IMR-90 (cell line): ENCODE measurements around the gene SLC46A2. TPM values are rescaled to one million over a fixed set of nuclear protein-coding genes. Genes with fewer than 3 reads are reported as not detected.

ENCODE experiments used
- ATAC-seq: fragments of 200-7000 bp; cut with Tn5 transposase; 2 replicates; pipeline ENCODE4 v1.9.1; 2020; ENCODE audit warnings: low read depth, mild to moderate bottlenecking, moderate library complexity
- BruUV-seq: library from RNA; stranded (reverse); fragments of 400-500 nt; replicated peaks from 2 replicates; lab custom pipeline; 2021; lab: Mats Ljungman, UMichigan
- CTCF ChIA-PET: fragments of 300-600 bp; formaldehyde crosslinking; extraction: SDS; loops from one replicate; lab custom pipeline; 2021; ENCODE audit warnings: antibody characterized with exemption; lab: Yijun Ruan, JAX
- POLR2A ChIA-PET: fragments of 300-600 bp; sonication (Branson Sonifier 250); formaldehyde crosslinking; loops from one replicate; lab custom pipeline; 2022; ENCODE audit warnings: antibody characterized with exemption; ENCODE audit not compliant: unreplicated experiment; lab: Charles Lee
- DNase-seq: peaks from one replicate; pipeline ENCODE4 v3.0.0; 2013
- H2AFZ ChIP-seq: replicated peaks from 2 replicates; pipeline ENCODE3; 2013; ENCODE audit warnings: low read length, mild to moderate bottlenecking; ENCODE audit not compliant: poor library complexity
- H2AK5ac ChIP-seq: 2 replicates; pipeline ENCODE4 v1.6.1; 2013; ENCODE audit warnings: low read depth, low read length, inconsistent platforms
- H2AK9ac ChIP-seq: replicated peaks from 2 replicates; pipeline ENCODE3; 2013; ENCODE audit warnings: mild to moderate bottlenecking, low read depth, low read length, moderate library complexity; ENCODE audit not compliant: poor library complexity
- H2BK120ac ChIP-seq: 2 replicates; pipeline ENCODE4 v1.6.1; 2013; ENCODE audit warnings: low read depth, low read length, inconsistent platforms
- H2BK15ac ChIP-seq: 3 replicates; pipeline ENCODE4 v1.6.1; 2013; ENCODE audit warnings: low read depth, low read length, inconsistent platforms
- H2BK20ac ChIP-seq: 2 replicates; pipeline ENCODE4 v1.6.1; 2013; ENCODE audit warnings: low read depth, mild to moderate bottlenecking, inconsistent platforms, low read length, moderate library complexity
- H2BK5ac ChIP-seq: 2 replicates; pipeline ENCODE4 v1.6.1; 2013; ENCODE audit warnings: mild to moderate bottlenecking, low read depth, low read length, inconsistent platforms; ENCODE audit not compliant: poor library complexity, severe bottlenecking
- H3K14ac ChIP-seq: replicated peaks from 2 replicates; pipeline ENCODE4 v1.6.1; 2013; ENCODE audit warnings: low read depth, low read length, inconsistent platforms
- H3K18ac ChIP-seq: 2 replicates; pipeline ENCODE4 v1.6.1; 2013; ENCODE audit warnings: low read depth, low read length, control low read depth
- H3K23ac ChIP-seq: 2 replicates; pipeline ENCODE4 v1.6.1; 2013; ENCODE audit warnings: low read depth, low read length, inconsistent platforms
- H3K27ac ChIP-seq: 2 replicates; pipeline ENCODE4 v1.5.1; 2013; ENCODE audit warnings: mild to moderate bottlenecking, control low read depth, low read length; ENCODE audit not compliant: insufficient read depth
- H3K27me3 ChIP-seq: 2 replicates; pipeline ENCODE4 v1.6.1; 2013; ENCODE audit warnings: low read length; ENCODE audit not compliant: control insufficient read depth, insufficient read depth
- H3K36me3 ChIP-seq: 2 replicates; pipeline ENCODE4 v1.6.1; 2013; ENCODE audit warnings: low read length, mixed read lengths; ENCODE audit not compliant: control insufficient read depth, insufficient read depth
- H3K4ac ChIP-seq: 2 replicates; pipeline ENCODE4 v1.6.1; 2013; ENCODE audit warnings: low read depth, low read length, inconsistent platforms
- H3K4me1 ChIP-seq: 2 replicates; pipeline ENCODE4 v1.6.1; 2013; ENCODE audit warnings: low read length, mixed read lengths; ENCODE audit not compliant: control insufficient read depth, insufficient read depth
- H3K4me2 ChIP-seq: 2 replicates; pipeline ENCODE4 v1.6.1; 2013; ENCODE audit warnings: low read depth, mild to moderate bottlenecking, control low read depth, low read length, moderate library complexity
- H3K4me3 ChIP-seq: 2 replicates; pipeline ENCODE4 v1.5.1; 2013; ENCODE audit warnings: low read depth, mild to moderate bottlenecking, control low read depth, low read length, moderate library complexity; ENCODE audit not compliant: insufficient read depth
- H3K56ac ChIP-seq: 2 replicates; pipeline ENCODE4 v1.6.1; 2013; ENCODE audit warnings: low read length, inconsistent platforms; ENCODE audit not compliant: insufficient read depth; ENCODE audit errors: extremely low read depth
- H3K79me1 ChIP-seq, 2 experiments: 2 replicates each; pipeline ENCODE4 v1.6.1; 2013; ENCODE audit warnings: low read length in 2 of 2, inconsistent platforms in 1 of 2, low read depth in 1 of 2
- H3K9ac ChIP-seq: 2 replicates; pipeline ENCODE4 v1.6.1; 2013; ENCODE audit warnings: low read depth, low read length, control low read depth
- H3K9me1 ChIP-seq: 2 replicates; pipeline ENCODE4 v1.6.1; 2013; ENCODE audit warnings: low read length, inconsistent platforms; ENCODE audit not compliant: insufficient read depth
- H3K9me3 ChIP-seq: 2 replicates; pipeline ENCODE4 v1.6.1; 2013; ENCODE audit warnings: low read length; ENCODE audit not compliant: control insufficient read depth, insufficient read depth
- H4K20me1 ChIP-seq: 2 replicates; pipeline ENCODE4 v1.6.1; 2013; ENCODE audit warnings: low read length, inconsistent platforms; ENCODE audit not compliant: insufficient read depth
- H4K5ac ChIP-seq: 2 replicates; pipeline ENCODE4 v1.6.1; 2013; ENCODE audit warnings: mild to moderate bottlenecking, low read depth, low read length, control low read depth
- H4K8ac ChIP-seq, 2 experiments: 2 replicates each; pipeline ENCODE4 v1.6.1; 2013; ENCODE audit warnings: low read depth in 2 of 2, low read length in 2 of 2, control low read depth in 1 of 2, inconsistent platforms in 1 of 2
- H4K91ac ChIP-seq: 2 replicates; pipeline ENCODE4 v1.6.1; 2013; ENCODE audit warnings: low read depth, low read length, inconsistent platforms; ENCODE audit not compliant: insufficient read depth
- BHLHE40 ChIP-seq: fragments of 150-350 bp; IDR thresholded peaks from 2 replicates; pipeline ENCODE4 v1.6.1; 2016; ENCODE audit warnings: mild to moderate bottlenecking, low read depth, low read length
- CEBPB ChIP-seq: IDR thresholded peaks from 2 replicates; pipeline ENCODE4 v1.6.1; 2012; ENCODE audit warnings: low read depth, low read length, improper control_type of control experiment
- CTCF ChIP-seq: conservative IDR thresholded peaks from 2 replicates; pipeline ENCODE4 v1.5.1; 2012; ENCODE audit warnings: mild to moderate bottlenecking, low read depth, low read length, improper control_type of control experiment
- FOS ChIP-seq: fragments of 150-350 bp; IDR thresholded peaks from 2 replicates; pipeline ENCODE4 v1.6.1; 2016; ENCODE audit warnings: low read depth, low read length
- MAZ ChIP-seq: IDR thresholded peaks from 2 replicates; pipeline ENCODE4 v1.6.1; 2012; ENCODE audit warnings: low read depth, mild to moderate bottlenecking, low read length, improper control_type of control experiment, moderate library complexity, borderline replicate concordance
- MXI1 ChIP-seq: IDR thresholded peaks from 2 replicates; pipeline ENCODE4 v1.6.1; 2012; ENCODE audit warnings: low read depth, mild to moderate bottlenecking, low read length, moderate library complexity, borderline replicate concordance
- POLR2A ChIP-seq: IDR thresholded peaks from 2 replicates; pipeline ENCODE4 v1.6.1; 2012; ENCODE audit warnings: mild to moderate bottlenecking, low read depth, low read length
- RFX5 ChIP-seq: IDR thresholded peaks from 2 replicates; pipeline ENCODE4 v1.8.0; 2012; ENCODE audit warnings: low read depth, mild to moderate bottlenecking, low read length, moderate library complexity
- SMC3 ChIP-seq: fragments of 150-350 bp; IDR thresholded peaks from 2 replicates; pipeline ENCODE4 v1.6.1; 2016; ENCODE audit warnings: low read depth, mild to moderate bottlenecking, antibody characterized with exemption, low read length, moderate library complexity
- USF2 ChIP-seq: fragments of 150-350 bp; IDR thresholded peaks from 2 replicates; pipeline ENCODE4 v1.6.1; 2017; ENCODE audit warnings: mild to moderate bottlenecking, antibody characterized with exemption, low read length, low read depth
- WGBS, 2 experiments: methylation state at CpG; one replicate each; pipeline versions ENCODE4 v1.1.5 to v1.1.7; 2013; ENCODE audit warnings: missing lambda C conversion rate in 2 of 2; ENCODE audit not compliant: insufficient read length in 1 of 2; ENCODE audit errors: extremely low coverage in 2 of 2; 5-methylcytosine and 5-hydroxymethylcytosine counted together
- dilution Hi-C: fragments of 300-500 bp; cut with HindIII; formaldehyde crosslinking; loops from one replicate; pipeline ENCODE4 v1.14.3; 2018; ENCODE audit warnings: low sequenced_read_pairs; ENCODE audit not compliant: unreplicated experiment
- in situ Hi-C: fragments of 300-500 bp; cut with MboI; formaldehyde crosslinking; loops from 3 replicates; pipeline ENCODE4 v1.14.3; 2019; ENCODE audit warnings: low sequenced_read_pairs, inconsistent platforms, mixed read lengths
- intact Hi-C: fragments of 100-400 bp; cut with micrococcal nuclease; formaldehyde crosslinking; loops from 2 replicates; pipeline ENCODE4 v1.10.0; 2022
- polyA plus RNA-seq, 3 experiments: library from polyadenylated mRNA; depleted of rRNA; stranded (reverse); fragments of >200 nt; gene quantifications; 2 replicates each; pipeline ENCODE4 v1.2.3, GENCODE V29; 2012; ENCODE audit warnings: low replicate concordance in 1 of 3
- total RNA-seq: library from RNA; depleted of rRNA; stranded (reverse); fragments of >200 nt; gene quantifications from 2 replicates; pipeline ENCODE4 v1.2.3, GENCODE V29; 2012

Gene SLC46A2
- total and polyA plus RNA-seq, 2 of the 4 experiments (the other 2 are of a cell fraction), result not detected

- no peak for TF ChIP-seq CTCF
- TF ChIP-seq MAZ, result no peak
Measured at GRCh38 chr9:112861638-112862555, 28.8 kb downstream of the SLC46A2 start (continued).

GRCh38 chr9:112861155-112861554 lies 29.5 kb downstream of the SLC46A2 start:
- no peak overlapping the region for H2AFZ ChIP-seq
- H2BK120ac ChIP-seq, result no peak overlapping the region
- no peak overlapping the region for H3K9ac ChIP-seq
- H3K18ac ChIP-seq, result no peak overlapping the region
- H3K56ac ChIP-seq, result no peak overlapping the region
- intact Hi-C loops (no loop called here), dilution Hi-C loops (no loop called here), in situ Hi-C loops (no loop called here)
- no peak overlapping the region for H3K23ac ChIP-seq
- CTCF ChIA-PET, result no interaction called here
- no peak overlapping the region for H3K27ac ChIP-seq
- H3K9me3 ChIP-seq, result no peaks in the 10 kb centered on the region
- H3K79me1 ChIP-seq, result peaks cover 0 to 7% of the 10 kb centered on the region in 2 experiments; a peak in 2 of 4 replicates
- no peak overlapping the region for H2BK20ac ChIP-seq
- no peak overlapping the region for H4K8ac ChIP-seq
- no peak overlapping the region for H2AK9ac ChIP-seq
- ATAC-seq (no peak), DNase-seq (no peak)
- no peak overlapping the region for H3K4ac ChIP-seq
- H4K20me1 ChIP-seq, result no peaks in the 10 kb centered on the region
- H3K4me3 ChIP-seq, result no peak overlapping the region
- no peak overlapping the region for H2AK5ac ChIP-seq
- peaks cover 8% of the 10 kb centered on the region for H3K9me1 ChIP-seq
- no peak overlapping the region for H4K91ac ChIP-seq
- peaks cover 16% of the 10 kb centered on the region for H3K4me1 ChIP-seq
- H2BK5ac ChIP-seq, result no peak overlapping the region
- POLR2A ChIA-PET, result no interaction called here
- H4K5ac ChIP-seq, result no peak overlapping the region
- no peaks in the 10 kb centered on the region for H3K27me3 ChIP-seq
- no peak overlapping the region for H3K14ac ChIP-seq
- H3K36me3 ChIP-seq, result peaks cover 1% of the 10 kb centered on the region; the same call in 1 of the 2 replicates
- BruUV-seq, result no TSS peak
- no peak overlapping the region for H3K4me2 ChIP-seq
- H2BK15ac ChIP-seq, result no peak overlapping the region
- no CpG with 5 or more reads among the region's 3 CpGs for WGBS, 2 experiments
- no peak for TF ChIP-seq POLR2A
- no peak for TF ChIP-seq BHLHE40
- TF ChIP-seq MAZ, result no peak
- TF ChIP-seq RFX5, result no peak
- no peak for TF ChIP-seq USF2
- no peak for TF ChIP-seq CEBPB
- TF ChIP-seq FOS, result no peak
- no peak for TF ChIP-seq SMC3
- TF ChIP-seq MXI1, result no peak
- no peak for TF ChIP-seq CTCF
